Measurements from ENCODE around the gene FBXO34. TPM values are rescaled to one million over a fixed set of nuclear protein-coding genes. Genes with fewer than 3 reads are reported as not detected.

The FBXO34 gene
- total RNA-seq, 6 experiments from 2014 or later, result 6.2 to 10.3 (median 8.7) TPM

- no peak for DNase-seq
- no peaks in the 10 kb centered on the region for H3K4me1 ChIP-seq
- no peak overlapping the region for H3K27ac ChIP-seq
- peaks cover 0 to 23% (median 0%) of the 10 kb centered on the region in 4 donors for H3K36me3 ChIP-seq
- WGBS (ENCODE audit: insufficient coverage, low coverage, low lambda C conversion rate, missing lambda C conversion rate), result 35% methylated on average over 4 of the region's 5 CpGs
- peak; percentile 82 to 89 (median 85) for ATAC-seq
- no peaks in the 10 kb centered on the region for H3K27me3 ChIP-seq
- TF ChIP-seq POLR2A (IDR thresholded peaks at IDR 0.05) (no peak), CTCF (IDR thresholded peaks at IDR 0.05) (peak; percentile 53 to 58 (median 56))
- H3K4me3 ChIP-seq, result no peak overlapping the region
- intact Hi-C loops (cut with DNase I), result loop anchor here (10.0 kb wide), 2 partner anchors 90 to 110 kb away; no protein-coding TSS in a partner anchor
- H3K9me3 ChIP-seq, result no peaks in the 10 kb centered on the region
Observed at GRCh38 chr14:55354500-55354899, 83.3 kb downstream of the FBXO34 start.

- Histone ChIP-seq H3K4me3 (no peak overlapping the region), H3K4me1 (no peaks in the 10 kb centered on the region), H3K36me3 (peaks cover 0 to 16% (median 0%) of the 10 kb centered on the region in 4 donors), H3K27ac (no peak overlapping the region), H3K27me3 (no peaks in the 10 kb centered on the region), H3K9me3 (no peaks in the 10 kb centered on the region)
- intact Hi-C loops (cut with DNase I), result loop anchor here (10.0 kb wide), 2 partner anchors 91 to 111 kb away; no protein-coding TSS in a partner anchor
- DNase-seq (no peak), ATAC-seq (no peak)
- 77% methylated on average over 4 of the region's 6 CpGs for WGBS (ENCODE audit: insufficient coverage, low coverage, low lambda C conversion rate, missing lambda C conversion rate)
- TF ChIP-seq POLR2A (IDR thresholded peaks at IDR 0.05) (no peak), CTCF (IDR thresholded peaks at IDR 0.05) (no peak)
Observed at GRCh38 chr14:55355922-55356321, 84.7 kb downstream of the FBXO34 start.

- WGBS (ENCODE audit: insufficient coverage, low coverage, low lambda C conversion rate, missing lambda C conversion rate), result 0% methylated on average over 2 of the region's 2 CpGs
- peak in 3 of 4 donors; percentile 30 to 84 (median 49) for ATAC-seq
- H3K27ac ChIP-seq, result no peak overlapping the region
Observed at GRCh38 chr14:55356913-55357312, 85.7 kb downstream of the FBXO34 start.

GRCh38 chr14:55359307-55359706 is 88.1 kb downstream of the FBXO34 start:
- H3K36me3 ChIP-seq, result no peaks in the 10 kb centered on the region
- no peaks in the 10 kb centered on the region for H3K27me3 ChIP-seq
- intact Hi-C loops (cut with DNase I), result loop anchor here (10.0 kb wide), 2 partner anchors 95 to 115 kb away; no protein-coding TSS in a partner anchor
- H3K27ac ChIP-seq, result no peak overlapping the region
- WGBS (ENCODE audit: insufficient coverage, low coverage, low lambda C conversion rate, missing lambda C conversion rate), result 89% methylated on average over 3 of the region's 4 CpGs
- TF ChIP-seq CTCF (IDR thresholded peaks at IDR 0.05), result no peak
- no peak for TF ChIP-seq POLR2A (IDR thresholded peaks at IDR 0.05)
- H3K9me3 ChIP-seq, result no peaks in the 10 kb centered on the region
- ATAC-seq (no peak), DNase-seq (no peak)
- H3K4me3 ChIP-seq, result no peak overlapping the region
- no peaks in the 10 kb centered on the region for H3K4me1 ChIP-seq

More at GRCh38 chr14:55356913-55357312, 85.7 kb downstream of the FBXO34 start:
- Histone ChIP-seq H3K27me3 (no peaks in the 10 kb centered on the region), H3K36me3 (peaks cover 0 to 6% (median 0%) of the 10 kb centered on the region in 4 donors), H3K4me3 (no peak overlapping the region), H3K9me3 (no peaks in the 10 kb centered on the region), H3K4me1 (no peaks in the 10 kb centered on the region)
- no peak for DNase-seq
- intact Hi-C loops (cut with DNase I), result loop anchor here (10.0 kb wide), 2 partner anchors 92 to 112 kb away; no protein-coding TSS in a partner anchor
- TF ChIP-seq CTCF (IDR thresholded peaks at IDR 0.05), result no peak
- no peak for TF ChIP-seq POLR2A (IDR thresholded peaks at IDR 0.05)
